ENCODE results near the gene NR2F2. TPM values are rescaled to one million over a fixed set of nuclear protein-coding genes. Genes with fewer than 3 reads are reported as not detected.

The NR2F2 gene
- 39.8 TPM for total RNA-seq

GRCh38 chr15:96330450-96331143, at the start of gene NR2F2:
TSS of gene NR2F2 (plus strand) at chr15:96330700. CDS start at chr15:96332106, 1,406 bp downstream.
- Histone ChIP-seq H3K27ac (peak within 1 kb of the TSS; percentile 99), H3K27me3 (no peaks in the 10 kb centered on the region), H3K4me1 (peaks cover 12% of the 10 kb centered on the region), H3K9me3 (no peaks in the 10 kb centered on the region), H3K36me3 (peaks cover 0 to 14% of the 10 kb centered on the region in 2 donors), H3K4me3 (peak within 1 kb of the TSS; percentile 67 to 85)
- DNase-seq (ENCODE audit: extremely low spot score in 2 of 2), result peak in 1 of 2 donors; percentile 98
- TF ChIP-seq POLR2A (IDR thresholded peaks at IDR 0.05) (peak in 1 of 2 donors; percentile 90), POLR2AphosphoS5 (IDR thresholded peaks at IDR 0.05; ENCODE audit: insufficient read depth in 1 of 2, low read depth in 1 of 2) (peak; percentile 76 to 86)
- TF ChIP-seq, protein P1, sequence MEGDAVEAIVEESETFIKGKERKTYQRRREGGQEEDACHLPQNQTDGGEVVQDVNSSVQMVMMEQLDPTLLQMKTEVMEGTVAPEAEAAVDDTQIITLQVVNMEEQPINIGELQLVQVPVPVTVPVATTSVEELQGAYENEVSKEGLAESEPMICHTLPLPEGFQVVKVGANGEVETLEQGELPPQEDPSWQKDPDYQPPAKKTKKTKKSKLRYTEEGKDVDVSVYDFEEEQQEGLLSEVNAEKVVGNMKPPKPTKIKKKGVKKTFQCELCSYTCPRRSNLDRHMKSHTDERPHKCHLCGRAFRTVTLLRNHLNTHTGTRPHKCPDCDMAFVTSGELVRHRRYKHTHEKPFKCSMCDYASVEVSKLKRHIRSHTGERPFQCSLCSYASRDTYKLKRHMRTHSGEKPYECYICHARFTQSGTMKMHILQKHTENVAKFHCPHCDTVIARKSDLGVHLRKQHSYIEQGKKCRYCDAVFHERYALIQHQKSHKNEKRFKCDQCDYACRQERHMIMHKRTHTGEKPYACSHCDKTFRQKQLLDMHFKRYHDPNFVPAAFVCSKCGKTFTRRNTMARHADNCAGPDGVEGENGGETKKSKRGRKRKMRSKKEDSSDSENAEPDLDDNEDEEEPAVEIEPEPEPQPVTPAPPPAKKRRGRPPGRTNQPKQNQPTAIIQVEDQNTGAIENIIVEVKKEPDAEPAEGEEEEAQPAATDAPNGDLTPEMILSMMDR (IDR thresholded peaks at IDR 0.05), result no peak
- intact Hi-C loops (cut with DNase I), result loop anchor here (1.0 to 10.0 kb wide), 5 partner anchors 10 to 1068 kb away; no protein-coding TSS in a partner anchor

DNA sequence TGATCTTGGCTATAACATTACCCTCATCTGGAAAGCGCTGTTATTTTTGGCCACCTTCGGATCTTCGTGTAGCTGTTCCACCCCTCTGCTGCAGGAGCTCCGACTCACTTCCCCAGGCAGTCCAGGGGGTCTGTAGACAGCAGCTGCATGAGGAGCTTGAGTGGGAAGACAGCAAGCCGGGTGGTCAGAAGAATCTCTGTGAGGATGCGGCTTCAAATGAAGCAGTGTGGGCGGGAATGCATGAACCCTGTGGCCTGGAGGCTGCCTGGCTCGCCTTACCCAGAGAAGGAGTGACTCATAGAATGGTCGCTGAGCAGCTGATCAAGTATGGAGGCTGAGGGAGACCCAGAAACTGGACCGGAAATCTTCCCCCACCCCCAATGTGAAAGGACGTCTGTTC, 45.2 kb upstream of the NR2F2 start:
- intact Hi-C loops (cut with DNase I), result no loop called here
- H3K27me3 ChIP-seq, result no peaks in the 10 kb centered on the region
- H3K9me3 ChIP-seq, result no peaks in the 10 kb centered on the region
- DNase-seq (ENCODE audit: extremely low spot score in 2 of 2), result no peak
- H3K27ac ChIP-seq, result peak overlapping the region; percentile 80
- peak overlapping the region; percentile 12 to 14 for H3K4me3 ChIP-seq
- peaks cover 0 to 7% of the 10 kb centered on the region in 2 donors for H3K36me3 ChIP-seq
- TF ChIP-seq POLR2AphosphoS5 (IDR thresholded peaks at IDR 0.05; ENCODE audit: insufficient read depth in 1 of 2, low read depth in 1 of 2) (peak in 1 of 2 donors; percentile 54), POLR2A (IDR thresholded peaks at IDR 0.05) (no peak)
- peaks cover 19% of the 10 kb centered on the region for H3K4me1 ChIP-seq

DNA sequence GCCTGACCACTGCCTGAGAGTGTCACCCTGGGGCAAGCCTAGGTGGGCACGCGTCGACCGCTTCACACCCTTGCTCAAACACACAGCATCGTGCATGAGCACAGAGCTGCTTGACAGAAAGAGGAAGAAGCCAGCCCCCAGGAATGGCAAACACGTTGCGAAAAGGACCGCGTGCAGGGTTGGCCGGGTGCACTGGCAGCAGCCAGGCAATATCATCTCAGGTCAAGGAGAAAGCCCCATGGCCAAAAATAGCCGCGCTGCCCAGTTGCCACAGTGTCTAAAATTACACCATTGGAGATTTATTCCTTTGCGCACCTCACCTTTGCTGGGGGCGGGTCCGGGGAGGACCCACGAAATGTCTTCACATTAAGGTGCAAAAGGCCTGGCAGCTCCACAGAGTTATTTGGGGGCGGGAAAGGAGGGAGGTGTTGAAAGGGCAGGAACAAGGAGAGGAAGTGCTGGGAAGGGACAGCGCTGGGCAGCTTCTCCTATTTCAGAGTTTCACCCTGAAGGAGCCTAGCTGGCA, 44.7 kb upstream of the NR2F2 start:
- Histone ChIP-seq H3K4me1 (peaks cover 19% of the 10 kb centered on the region), H3K36me3 (peaks cover 0 to 7% of the 10 kb centered on the region in 2 donors), H3K4me3 (no peak overlapping the region), H3K27ac (peak overlapping the region; percentile 80), H3K9me3 (no peaks in the 10 kb centered on the region), H3K27me3 (no peaks in the 10 kb centered on the region)
- DNase-seq (ENCODE audit: extremely low spot score in 2 of 2), result no peak
- intact Hi-C loops (cut with DNase I), result no loop called here
- TF ChIP-seq POLR2A (IDR thresholded peaks at IDR 0.05) (no peak), POLR2AphosphoS5 (IDR thresholded peaks at IDR 0.05; ENCODE audit: insufficient read depth in 1 of 2, low read depth in 1 of 2) (peak in 1 of 2 donors; percentile 30)

- H3K36me3 ChIP-seq, result no peaks in the 10 kb centered on the region
- H3K4me3 ChIP-seq, result no peak overlapping the region
- H3K9me3 ChIP-seq, result no peaks in the 10 kb centered on the region
- H3K4me1 ChIP-seq, result peaks cover 4% of the 10 kb centered on the region
- intact Hi-C loops (cut with DNase I), result no loop called here
- no peak for TF ChIP-seq POLR2AphosphoS5 (IDR thresholded peaks at IDR 0.05; ENCODE audit: insufficient read depth in 1 of 2, low read depth in 1 of 2)
- TF ChIP-seq, protein P1 (IDR thresholded peaks at IDR 0.05), result no peak
- DNase-seq (ENCODE audit: extremely low spot score in 2 of 2), result no peak
- H3K27ac ChIP-seq, result no peak overlapping the region
- no peaks in the 10 kb centered on the region for H3K27me3 ChIP-seq
These were observed 39.8 kb upstream of the NR2F2 start for GRCh38 chr15:96290679-96291078.

- Histone ChIP-seq H3K9me3 (no peaks in the 10 kb centered on the region), H3K27ac (no peak overlapping the region), H3K4me1 (no peaks in the 10 kb centered on the region), H3K4me3 (no peak overlapping the region), H3K36me3 (no peaks in the 10 kb centered on the region), H3K27me3 (no peaks in the 10 kb centered on the region)
- DNase-seq (ENCODE audit: extremely low spot score in 2 of 2), result no peak
- TF ChIP-seq, protein P1 (IDR thresholded peaks at IDR 0.05), result no peak
- no peak for TF ChIP-seq POLR2A (IDR thresholded peaks at IDR 0.05)
- TF ChIP-seq POLR2AphosphoS5 (IDR thresholded peaks at IDR 0.05; ENCODE audit: insufficient read depth in 1 of 2, low read depth in 1 of 2), result no peak
- intact Hi-C loops (cut with DNase I), result no loop called here
These were observed 37.9 kb upstream of the NR2F2 start for GRCh38 chr15:96292635-96293034.

GRCh38 chr15:96293441-96293840, 37.1 kb upstream of the NR2F2 start:
- peaks cover 4% of the 10 kb centered on the region for H3K9me3 ChIP-seq

More at GRCh38 chr15:96293441-96293840, 37.1 kb upstream of the NR2F2 start:
- Histone ChIP-seq H3K4me1 (no peaks in the 10 kb centered on the region), H3K27me3 (no peaks in the 10 kb centered on the region), H3K27ac (no peak overlapping the region), H3K36me3 (peaks cover 0 to 1% of the 10 kb centered on the region in 2 donors), H3K4me3 (no peak overlapping the region)
- DNase-seq (ENCODE audit: extremely low spot score in 2 of 2), result no peak
- intact Hi-C loops (cut with DNase I), result no loop called here
- TF ChIP-seq POLR2AphosphoS5 (IDR thresholded peaks at IDR 0.05; ENCODE audit: insufficient read depth in 1 of 2, low read depth in 1 of 2) (no peak), POLR2A (IDR thresholded peaks at IDR 0.05) (no peak)
- TF ChIP-seq, protein P1 (IDR thresholded peaks at IDR 0.05), result no peak

Measured in vagina (tissue), 2 donors.